ENCODE measurements around the gene DACT1.

GRCh38 chr14:58645641-58646040 lies 7.9 kb downstream of the DACT1 start:
- TF ChIP-seq EZH2 (IDR thresholded peaks at IDR 0.05; ENCODE audit: insufficient read depth, poor library complexity, severe bottlenecking) = no peak
- TF ChIP-seq EZH2phosphoT487 (IDR thresholded peaks at IDR 0.05; ENCODE audit: insufficient read depth, low read depth) = no peak
